HepG2 (cell line): ENCODE measurements around the gene ZCCHC10. TPM values are rescaled to one million over a fixed set of nuclear protein-coding genes. Genes with fewer than 3 reads are reported as not detected.

Source experiments
- ATAC-seq: fragments of 200-7000 bp; cut with Tn5 transposase; 3 replicates; pipeline ENCODE4 v1.9.1; 2020; ENCODE audit warnings: mild to moderate bottlenecking, moderate library complexity
- BruUV-seq: library from RNA; stranded (reverse); fragments of 400-500 nt; replicated peaks from 2 replicates; lab custom pipeline; 2021; lab: Mats Ljungman, UMichigan
- CTCF ChIA-PET: fragments of 300-600 bp; formaldehyde crosslinking; extraction: SDS; loops from one replicate; lab custom pipeline; 2021; ENCODE audit warnings: low total read pairs, inconsistent platforms, low intra/inter-chr PET ratio; lab: Yijun Ruan, JAX
- POLR2A ChIA-PET: fragments of 350-600 bp; sonication (Branson Sonifier 250); formaldehyde crosslinking; loops from one replicate; lab custom pipeline; 2020; ENCODE audit warnings: antibody characterized with exemption, inconsistent platforms; lab: Yijun Ruan, JAX
- DNase-seq: peaks from one replicate; pipeline ENCODE4 v3.0.0-alpha.2; 2015; ENCODE audit warnings: low spot score
- FAIRE-seq: peaks from 3 replicates; lab custom pipeline; 2011; peaks lifted over from hg19 to GRCh38; lab: Jason Lieb, UNC
- H2AFZ ChIP-seq: one replicate; pipeline ENCODE4 v1.6.1; 2011; ENCODE audit warnings: low read length, inconsistent platforms
- H3K27ac ChIP-seq: fragments of 300-600 bp; 3 replicates; pipeline ENCODE4 v1.8.0; 2011; ENCODE audit warnings: mixed run types, mild to moderate bottlenecking, mixed read lengths, low read length, inconsistent platforms; ENCODE audit not compliant: insufficient read depth; ENCODE audit errors: extremely low read length
- H3K27me3 ChIP-seq, 2 experiments: fragments of 200-600 bp in 1 of 2; 2 replicates in 1 of 2; 3 replicates in 1 of 2; pipeline versions ENCODE4 v1.6.0 to v1.8.0; 2011; ENCODE audit warnings: low read length in 2 of 2, mild to moderate bottlenecking in 2 of 2, moderate library complexity in 2 of 2, inconsistent platforms in 1 of 2; ENCODE audit not compliant: insufficient read depth in 2 of 2, control insufficient read depth in 1 of 2
- H3K36me3 ChIP-seq, 2 experiments: fragments of 200-600 bp in 1 of 2; replicated peaks in 1 of 2; 2 replicates in 1 of 2; 3 replicates in 1 of 2; pipeline versions ENCODE4 v1.5.1 to v1.8.0; 2011; ENCODE audit warnings: low read length in 2 of 2, inconsistent platforms in 1 of 2; ENCODE audit not compliant: insufficient read depth in 2 of 2, control insufficient read depth in 1 of 2
- H3K4me1 ChIP-seq: 2 replicates; pipeline ENCODE4 v1.5.1; 2012; ENCODE audit warnings: low read length, inconsistent platforms; ENCODE audit not compliant: insufficient read depth
- H3K4me2 ChIP-seq: 2 replicates; pipeline ENCODE4 v1.6.0; 2011; ENCODE audit warnings: low read depth, low read length, inconsistent platforms
- H3K4me3 ChIP-seq, 3 experiments: fragments of 200-600 bp in 1 of 3; sonication (generic), shearing (Covaris generic) in 1 of 3; replicated peaks in 1 of 3; 2 replicates each; pipeline ENCODE4 v1.5.1; 2011 to 2016; ENCODE audit warnings: low read length in 3 of 3, inconsistent platforms in 2 of 3, low read depth in 2 of 3, mild to moderate bottlenecking in 2 of 3, control low read depth in 1 of 3, mixed read lengths in 1 of 3; ENCODE audit not compliant: insufficient read depth in 1 of 3
- H3K79me2 ChIP-seq: one replicate; pipeline ENCODE4 v1.6.1; 2011; ENCODE audit warnings: low read length, inconsistent platforms; ENCODE audit not compliant: insufficient read depth
- H3K9ac ChIP-seq: 2 replicates; pipeline ENCODE4 v1.6.0; 2011; ENCODE audit warnings: mild to moderate bottlenecking, low read depth, low read length, inconsistent platforms; ENCODE audit not compliant: insufficient read depth
- H3K9me3 ChIP-seq: 2 replicates; pipeline ENCODE4 v1.5.1; 2012; ENCODE audit warnings: mild to moderate bottlenecking, low read length
- H4K20me1 ChIP-seq: 2 replicates; pipeline ENCODE4 v1.6.0; 2011; ENCODE audit warnings: inconsistent platforms, mild to moderate bottlenecking, low read length, moderate library complexity; ENCODE audit not compliant: insufficient read depth
- HDAC1 ChIP-seq: sonication (generic); formaldehyde crosslinking; IDR thresholded peaks from 2 replicates; pipeline ENCODE4 v1.5.1; 2020; ENCODE audit warnings: mild to moderate bottlenecking, missing genetic modification reagents
- NBN ChIP-seq: fragments of 450-650 bp; conservative IDR thresholded peaks from 2 replicates; pipeline ENCODE4 v1.6.1; 2017
- ZNF136 ChIP-seq: sonication (generic); formaldehyde crosslinking; IDR thresholded peaks from 2 replicates; pipeline ENCODE4 v1.8.1; 2022; ENCODE audit warnings: low read depth, mild to moderate bottlenecking, moderate library complexity, missing genetic modification reagents
- ZNF256 ChIP-seq: sonication (generic); formaldehyde crosslinking; conservative IDR thresholded peaks from 2 replicates; pipeline ENCODE4 v1.4.0; 2020; ENCODE audit warnings: missing genetic modification reagents
- ZNF792 ChIP-seq: IDR thresholded peaks from 2 replicates; pipeline ENCODE4 v1.6.1; 2016
- WGBS: methylation state at CpG from one replicate; pipeline ENCODE4 v1.1.6; 2017; ENCODE audit warnings: low lambda C conversion rate; 5-methylcytosine and 5-hydroxymethylcytosine counted together
- in situ Hi-C: cut with HindIII; loops from 2 replicates; pipeline ENCODE4 v1.10.0; 2017; ENCODE audit warnings: low pct_unique_long_range_greater_than_20kb; ENCODE audit not compliant: extremely low pct_ligation_motif_present
- intact Hi-C: fragments of 100-400 bp; cut with micrococcal nuclease; formaldehyde crosslinking; loops from one replicate; pipeline ENCODE4 v1.10.0; 2022; ENCODE audit not compliant: unreplicated experiment
- polyA plus RNA-seq, 8 experiments: library from polyadenylated mRNA; depleted of rRNA in 3 of 8; stranded (reverse) in 7 of 8; unstranded in 1 of 8; fragments of >200 nt; fragmentation: Illumina TruSeq in 4 of 8; extraction: Trizol in 4 of 8; gene quantifications; 2 replicates each; pipeline versions ENCODE4 v1.2.1 to v1.2.3, GENCODE V29; 2011 to 2016; ENCODE audit warnings: low read depth in 4 of 8, missing spikeins in 1 of 8, mixed read lengths in 1 of 8; ENCODE audit not compliant: insufficient read depth in 1 of 8
- total RNA-seq, 5 experiments: library from RNA; depleted of rRNA; stranded (reverse); fragments of >200 nt; fragmentation: Illumina TruSeq; extraction: Trizol; gene quantifications; 2 replicates each; pipeline ENCODE4 v1.2.3, GENCODE V29; 2016; ENCODE audit warnings: low read depth in 1 of 5
- TF ChIP-seq, protein P1 (sequence below), 2 experiments: sonication (generic) in 1 of 2; formaldehyde crosslinking in 1 of 2; IDR thresholded peaks; 2 replicates each; pipeline versions ENCODE4 v1.5.1 to v1.6.1; 2011 to 2020; ENCODE audit warnings: borderline replicate concordance in 1 of 2, low read depth in 1 of 2, low read length in 1 of 2, mild to moderate bottlenecking in 1 of 2, missing genetic modification reagents in 1 of 2, moderate library complexity in 1 of 2
- TF ChIP-seq, protein P2 (sequence below): sonication (generic); IDR thresholded peaks from 2 replicates; pipeline ENCODE4 v1.6.1; 2016; ENCODE audit warnings: low read depth, borderline replicate concordance
- TF ChIP-seq, protein P3 (sequence below): fragments of 450-650 bp; IDR thresholded peaks from 2 replicates; pipeline ENCODE4 v1.6.1; 2016
- TF ChIP-seq, protein P4 (sequence below): sonication (generic); formaldehyde crosslinking; IDR thresholded peaks from 2 replicates; pipeline ENCODE4 v1.4.0; 2020; ENCODE audit warnings: missing genetic modification reagents
- TF ChIP-seq, protein P5 (sequence below): sonication (generic); formaldehyde crosslinking; IDR thresholded peaks from 2 replicates; pipeline ENCODE4 v1.4.0; 2020; ENCODE audit warnings: mild to moderate bottlenecking, missing genetic modification reagents

The ZCCHC10 gene
- total and polyA plus RNA-seq, 2 of the 13 experiments (the other 11 are each of a cell fraction or from before 2014, with no cell fraction given): 40.7 to 48.2 TPM

DNA sequence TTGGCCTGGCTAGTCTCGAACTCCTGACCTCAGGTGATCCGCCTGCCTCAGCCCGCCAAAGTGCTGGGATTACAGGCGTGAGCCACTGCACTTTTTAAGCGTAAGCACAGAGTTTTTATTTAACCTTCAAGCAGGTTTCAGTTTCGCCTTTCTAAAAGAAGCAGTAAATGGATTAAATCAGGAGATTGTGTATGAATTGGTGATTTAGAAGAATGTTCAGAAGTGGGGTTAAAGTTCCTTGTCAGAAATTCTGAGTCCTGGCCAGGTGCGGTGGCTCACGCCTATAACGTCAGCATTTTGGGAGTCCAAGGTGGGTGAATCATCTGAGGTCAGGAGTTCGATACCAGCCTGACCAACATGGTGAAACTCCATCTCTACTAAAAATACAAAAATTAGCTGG is 37.6 kb upstream of the ZCCHC10 start (continued):
- TF ChIP-seq ZNF792 (CRISPR knock-in tag) (no peak), HDAC1 (CRISPR knock-in tag) (no peak), NBN (no peak), ZNF256 (CRISPR knock-in tag) (no peak), ZNF136 (CRISPR knock-in tag) (no peak)
- TF ChIP-seq, protein P1, sequence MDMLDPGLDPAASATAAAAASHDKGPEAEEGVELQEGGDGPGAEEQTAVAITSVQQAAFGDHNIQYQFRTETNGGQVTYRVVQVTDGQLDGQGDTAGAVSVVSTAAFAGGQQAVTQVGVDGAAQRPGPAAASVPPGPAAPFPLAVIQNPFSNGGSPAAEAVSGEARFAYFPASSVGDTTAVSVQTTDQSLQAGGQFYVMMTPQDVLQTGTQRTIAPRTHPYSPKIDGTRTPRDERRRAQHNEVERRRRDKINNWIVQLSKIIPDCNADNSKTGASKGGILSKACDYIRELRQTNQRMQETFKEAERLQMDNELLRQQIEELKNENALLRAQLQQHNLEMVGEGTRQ (IDR thresholded peaks at IDR 0.05; ENCODE audit: low read depth, low read length): no peak
- TF ChIP-seq, protein P1 (CRISPR knock-in tag; IDR thresholded peaks at IDR 0.05; ENCODE audit: borderline replicate concordance): no peak
- TF ChIP-seq, protein P2, sequence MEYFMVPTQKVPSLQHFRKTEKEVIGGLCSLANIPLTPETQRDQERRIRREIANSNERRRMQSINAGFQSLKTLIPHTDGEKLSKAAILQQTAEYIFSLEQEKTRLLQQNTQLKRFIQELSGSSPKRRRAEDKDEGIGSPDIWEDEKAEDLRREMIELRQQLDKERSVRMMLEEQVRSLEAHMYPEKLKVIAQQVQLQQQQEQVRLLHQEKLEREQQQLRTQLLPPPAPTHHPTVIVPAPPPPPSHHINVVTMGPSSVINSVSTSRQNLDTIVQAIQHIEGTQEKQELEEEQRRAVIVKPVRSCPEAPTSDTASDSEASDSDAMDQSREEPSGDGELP: no peak
- TF ChIP-seq, protein P3, sequence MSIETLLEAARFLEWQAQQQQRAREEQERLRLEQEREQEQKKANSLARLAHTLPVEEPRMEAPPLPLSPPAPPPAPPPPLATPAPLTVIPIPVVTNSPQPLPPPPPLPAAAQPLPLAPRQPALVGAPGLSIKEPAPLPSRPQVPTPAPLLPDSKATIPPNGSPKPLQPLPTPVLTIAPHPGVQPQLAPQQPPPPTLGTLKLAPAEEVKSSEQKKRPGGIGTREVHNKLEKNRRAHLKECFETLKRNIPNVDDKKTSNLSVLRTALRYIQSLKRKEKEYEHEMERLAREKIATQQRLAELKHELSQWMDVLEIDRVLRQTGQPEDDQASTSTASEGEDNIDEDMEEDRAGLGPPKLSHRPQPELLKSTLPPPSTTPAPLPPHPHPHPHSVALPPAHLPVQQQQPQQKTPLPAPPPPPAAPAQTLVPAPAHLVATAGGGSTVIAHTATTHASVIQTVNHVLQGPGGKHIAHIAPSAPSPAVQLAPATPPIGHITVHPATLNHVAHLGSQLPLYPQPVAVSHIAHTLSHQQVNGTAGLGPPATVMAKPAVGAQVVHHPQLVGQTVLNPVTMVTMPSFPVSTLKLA: no peak

DNA sequence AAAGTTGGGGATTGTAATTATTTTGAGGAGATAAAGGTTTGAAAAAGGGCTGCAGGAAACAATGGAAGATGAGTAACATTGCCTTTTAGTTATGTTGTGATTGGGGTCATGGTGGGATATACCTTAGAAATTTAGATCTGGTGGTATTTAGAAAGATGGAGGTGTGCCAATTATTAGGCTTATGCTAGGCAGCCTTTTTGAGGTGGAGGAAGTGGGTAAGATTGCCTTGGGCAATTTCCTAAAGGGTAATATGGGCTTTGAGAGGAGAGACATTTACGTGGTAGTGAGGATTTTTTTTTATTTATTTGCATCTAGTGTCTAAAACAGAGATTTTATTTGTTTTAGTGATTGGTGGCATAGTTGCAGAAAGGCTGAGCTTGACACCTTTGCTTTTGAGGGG is 35.9 kb upstream of the ZCCHC10 start:
- H3K9ac ChIP-seq: no peak overlapping the region
- no peaks in the 10 kb centered on the region for H3K9me3 ChIP-seq
- peaks cover 33% of the 10 kb centered on the region for H4K20me1 ChIP-seq
- H2AFZ ChIP-seq: no peak overlapping the region
- H3K27me3 ChIP-seq: no peaks in the 10 kb centered on the region
- DNase-seq (no peak), FAIRE-seq (no peak), ATAC-seq (no peak)
- H3K4me2 ChIP-seq: no peak overlapping the region
- POLR2A ChIA-PET: no interaction called here
- no peak overlapping the region for H3K4me3 ChIP-seq
- WGBS: 86% methylated on average over 1 of the region's 1 CpG
- intact Hi-C loops (no loop called here), in situ Hi-C loops (no loop called here)
- peaks cover 7 to 31% of the 10 kb centered on the region in 2 experiments; a peak in 4 of 5 replicates for H3K36me3 ChIP-seq
- H3K79me2 ChIP-seq: peaks cover 85% of the 10 kb centered on the region
- H3K4me1 ChIP-seq: peaks cover 26% of the 10 kb centered on the region
- H3K27ac ChIP-seq: no peak overlapping the region
- CTCF ChIA-PET: no interaction called here
- no TSS peak for BruUV-seq
- TF ChIP-seq, protein P4, sequence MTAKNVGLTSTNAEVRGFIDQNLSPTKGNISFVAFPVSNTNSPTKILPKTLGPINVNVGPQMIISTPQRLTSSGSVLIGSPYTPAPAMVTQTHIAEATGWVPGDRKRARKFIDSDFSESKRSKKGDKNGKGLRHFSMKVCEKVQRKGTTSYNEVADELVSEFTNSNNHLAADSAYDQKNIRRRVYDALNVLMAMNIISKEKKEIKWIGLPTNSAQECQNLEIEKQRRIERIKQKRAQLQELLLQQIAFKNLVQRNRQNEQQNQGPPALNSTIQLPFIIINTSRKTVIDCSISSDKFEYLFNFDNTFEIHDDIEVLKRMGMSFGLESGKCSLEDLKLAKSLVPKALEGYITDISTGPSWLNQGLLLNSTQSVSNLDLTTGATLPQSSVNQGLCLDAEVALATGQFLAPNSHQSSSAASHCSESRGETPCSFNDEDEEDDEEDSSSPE: no peak
- TF ChIP-seq, protein P5, sequence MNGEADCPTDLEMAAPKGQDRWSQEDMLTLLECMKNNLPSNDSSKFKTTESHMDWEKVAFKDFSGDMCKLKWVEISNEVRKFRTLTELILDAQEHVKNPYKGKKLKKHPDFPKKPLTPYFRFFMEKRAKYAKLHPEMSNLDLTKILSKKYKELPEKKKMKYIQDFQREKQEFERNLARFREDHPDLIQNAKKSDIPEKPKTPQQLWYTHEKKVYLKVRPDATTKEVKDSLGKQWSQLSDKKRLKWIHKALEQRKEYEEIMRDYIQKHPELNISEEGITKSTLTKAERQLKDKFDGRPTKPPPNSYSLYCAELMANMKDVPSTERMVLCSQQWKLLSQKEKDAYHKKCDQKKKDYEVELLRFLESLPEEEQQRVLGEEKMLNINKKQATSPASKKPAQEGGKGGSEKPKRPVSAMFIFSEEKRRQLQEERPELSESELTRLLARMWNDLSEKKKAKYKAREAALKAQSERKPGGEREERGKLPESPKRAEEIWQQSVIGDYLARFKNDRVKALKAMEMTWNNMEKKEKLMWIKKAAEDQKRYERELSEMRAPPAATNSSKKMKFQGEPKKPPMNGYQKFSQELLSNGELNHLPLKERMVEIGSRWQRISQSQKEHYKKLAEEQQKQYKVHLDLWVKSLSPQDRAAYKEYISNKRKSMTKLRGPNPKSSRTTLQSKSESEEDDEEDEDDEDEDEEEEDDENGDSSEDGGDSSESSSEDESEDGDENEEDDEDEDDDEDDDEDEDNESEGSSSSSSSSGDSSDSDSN (CRISPR knock-in tag): no peak
